ENCODE results near the gene CDC42.

The CDC42 gene

DNA sequence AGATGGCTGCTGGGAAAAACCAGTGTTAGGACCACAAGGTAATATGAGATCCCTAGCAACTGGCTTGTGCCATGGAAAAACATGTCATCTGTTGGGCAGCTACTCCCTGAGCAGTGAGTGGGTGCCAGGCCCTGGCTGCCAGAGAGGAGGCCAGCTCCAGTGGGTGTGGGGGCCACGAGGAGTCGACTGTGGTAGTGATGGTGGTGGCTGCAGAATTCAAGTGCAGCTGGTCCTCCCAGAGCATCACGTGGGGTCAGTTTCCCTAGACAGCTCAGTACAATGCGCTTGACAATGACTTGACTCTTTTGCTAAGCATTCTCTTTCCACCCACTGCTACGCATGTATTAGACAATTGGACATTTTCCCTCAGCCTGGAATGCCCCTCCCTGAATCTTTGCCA, 14.5 kb upstream of the CDC42 start:
- DNase-seq = no peak

DNA sequence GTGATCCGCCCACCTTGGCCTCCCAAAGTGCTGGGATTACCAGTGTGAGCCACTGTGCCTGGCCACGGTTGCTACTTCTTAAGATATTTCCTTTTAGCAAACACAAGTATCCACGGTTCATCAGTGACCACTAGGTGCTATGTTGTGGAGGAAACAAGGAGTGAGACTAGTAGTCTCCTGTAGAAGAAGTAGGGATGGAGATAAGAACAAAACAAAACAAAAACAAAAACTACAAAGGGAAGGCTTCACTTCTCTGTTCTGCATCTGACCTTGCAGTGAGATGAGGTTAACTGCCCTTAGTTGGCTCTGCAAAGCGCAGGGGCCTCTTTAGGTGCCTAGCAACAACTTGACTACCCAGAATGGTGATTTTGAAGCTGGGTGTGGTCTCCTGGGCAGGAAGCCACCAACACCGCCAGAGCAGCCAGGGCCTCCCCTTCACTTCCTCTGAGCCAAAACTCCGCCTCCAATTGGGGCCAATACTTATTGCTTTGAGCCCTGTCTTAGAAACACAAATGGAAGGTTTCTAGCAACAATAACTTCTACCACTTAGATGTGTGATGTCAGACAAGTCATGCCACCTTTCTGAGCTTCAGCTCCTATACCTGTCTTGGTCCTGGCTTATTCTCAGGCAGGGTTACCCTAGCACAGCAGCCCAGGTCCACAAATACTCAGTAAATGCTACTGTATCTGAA, 12.8 kb upstream of the CDC42 start:
- peak; percentile 95 for DNase-seq

DNA sequence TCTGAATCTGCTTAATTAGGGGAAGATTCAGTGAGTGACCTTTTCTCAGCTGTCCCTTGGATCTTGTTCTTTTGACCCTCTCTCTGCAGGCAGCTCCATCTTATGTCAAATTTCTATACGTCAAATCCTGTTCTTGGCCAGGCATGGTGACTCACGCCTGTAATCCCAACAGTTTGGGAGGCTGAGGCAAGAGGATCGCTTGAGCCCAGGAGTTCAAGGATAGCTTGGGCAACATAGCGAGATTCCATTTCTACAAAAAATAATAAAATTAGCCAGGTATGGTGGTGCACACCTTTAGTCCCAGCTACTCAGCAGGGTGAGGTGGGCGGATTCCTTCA, 12.3 kb upstream of the CDC42 start:
- no peak for DNase-seq

DNA sequence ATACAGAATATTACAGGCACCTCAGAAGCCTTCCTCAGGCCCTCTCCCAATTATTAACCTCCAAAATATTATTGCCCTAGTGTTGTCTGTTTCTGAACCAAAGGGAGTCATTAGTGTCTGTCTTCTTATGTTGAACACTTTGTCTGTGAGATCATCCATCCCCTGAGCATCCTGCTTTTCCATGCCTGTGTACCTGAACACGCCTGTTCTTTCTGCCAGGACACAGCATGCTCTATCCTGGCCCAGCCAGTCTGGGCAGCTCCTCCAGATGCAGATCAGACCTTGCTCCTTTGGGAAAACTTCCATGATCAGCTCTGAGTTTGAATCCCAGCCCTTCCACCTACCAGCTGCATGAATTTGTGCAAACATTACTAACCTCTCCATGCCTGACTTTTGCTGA, 11.0 kb upstream of the CDC42 start:
- DNase-seq = no peak

DNA sequence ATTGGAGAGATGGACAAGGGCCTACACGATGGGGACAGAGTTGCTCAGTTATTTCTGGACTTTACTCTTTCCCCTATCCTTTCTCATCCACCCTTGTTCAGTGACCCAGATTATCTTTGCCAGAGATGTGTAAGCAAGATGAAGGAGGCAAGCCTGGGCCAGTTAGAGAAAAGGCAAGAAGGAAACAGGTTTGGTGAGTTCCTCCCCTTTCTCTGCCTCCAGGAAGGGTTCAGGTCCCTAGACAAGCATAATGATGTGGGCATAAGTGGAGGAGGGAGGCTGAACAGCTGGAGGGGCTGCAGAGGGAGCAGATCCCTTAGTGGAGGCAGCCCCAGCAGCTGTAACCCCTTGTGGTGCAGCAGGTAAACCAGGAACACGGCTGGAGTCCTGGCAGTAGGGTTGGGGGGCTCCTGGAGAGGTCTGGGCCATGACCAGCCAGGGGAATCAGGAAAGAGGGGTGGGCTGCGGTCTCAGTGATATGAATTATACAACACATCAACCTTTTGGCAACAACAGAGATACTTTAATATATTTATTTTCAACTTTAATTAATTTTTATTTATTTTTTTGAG, 9.2 kb upstream of the CDC42 start:
- DNase-seq = no peak

DNA sequence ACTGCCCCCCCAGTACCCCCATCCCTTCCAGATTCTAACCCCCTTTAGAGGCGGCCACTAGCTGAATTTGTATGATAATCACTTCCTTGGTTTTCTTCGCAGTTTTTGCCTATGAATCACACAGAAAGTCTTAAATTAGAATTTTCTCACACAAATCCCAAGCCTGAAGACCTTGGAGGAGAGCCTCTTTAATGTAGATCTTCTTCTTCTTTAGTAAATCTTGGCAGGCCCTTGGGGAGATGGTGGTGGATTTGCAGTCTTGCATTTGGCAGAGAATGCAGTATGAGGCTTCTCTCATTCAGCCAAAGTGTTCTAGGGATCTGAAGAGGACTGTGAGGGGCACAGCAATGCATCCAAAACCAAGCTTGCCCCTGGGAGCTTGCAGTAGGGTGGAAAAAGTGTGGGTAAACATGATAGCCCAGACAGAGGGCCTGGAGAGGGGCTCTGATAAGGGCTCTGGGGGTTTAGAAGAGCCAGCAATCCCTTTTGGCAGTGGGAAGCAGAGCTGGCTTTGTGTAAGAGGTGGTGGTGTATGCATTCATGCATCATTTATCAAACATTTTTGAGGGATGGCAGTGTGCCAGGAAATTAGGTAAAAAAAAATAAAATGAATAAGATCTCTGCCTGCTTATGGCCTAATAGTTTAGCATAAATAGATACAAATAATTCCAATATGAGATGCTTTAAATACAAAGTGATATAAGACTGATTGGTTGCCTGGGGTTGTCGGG, 7.7 kb upstream of the CDC42 start:
- no peak for DNase-seq

DNA sequence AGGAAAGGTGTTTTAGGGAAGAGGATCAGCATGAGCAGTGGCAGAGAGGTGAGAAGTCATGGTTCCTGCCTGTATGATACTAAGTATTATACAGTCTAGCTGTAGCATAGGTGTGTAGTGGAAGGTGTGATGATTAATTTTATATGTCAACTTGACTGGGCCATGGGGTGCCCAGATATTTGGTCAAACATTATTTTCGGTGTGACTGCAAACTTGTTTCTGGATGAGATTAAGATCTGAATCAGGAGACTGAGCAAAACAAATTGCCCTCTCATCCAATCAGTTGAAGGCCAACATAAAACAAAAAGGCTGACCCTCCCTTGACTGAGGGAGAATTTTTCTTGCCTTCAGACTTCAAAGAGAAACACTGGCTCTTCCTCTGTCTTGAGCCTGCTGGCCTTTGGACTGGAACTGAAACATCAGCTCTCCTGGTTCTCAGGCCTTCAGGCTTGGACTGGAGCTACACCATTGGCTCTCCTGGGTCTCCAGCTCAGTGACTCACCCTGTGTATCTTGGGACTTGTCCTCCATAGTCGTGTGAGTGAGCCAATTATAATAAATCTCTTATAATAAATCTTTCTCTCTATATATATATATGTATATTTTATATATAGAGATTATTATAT, 6.8 kb upstream of the CDC42 start:
- DNase-seq = no peak

DNA sequence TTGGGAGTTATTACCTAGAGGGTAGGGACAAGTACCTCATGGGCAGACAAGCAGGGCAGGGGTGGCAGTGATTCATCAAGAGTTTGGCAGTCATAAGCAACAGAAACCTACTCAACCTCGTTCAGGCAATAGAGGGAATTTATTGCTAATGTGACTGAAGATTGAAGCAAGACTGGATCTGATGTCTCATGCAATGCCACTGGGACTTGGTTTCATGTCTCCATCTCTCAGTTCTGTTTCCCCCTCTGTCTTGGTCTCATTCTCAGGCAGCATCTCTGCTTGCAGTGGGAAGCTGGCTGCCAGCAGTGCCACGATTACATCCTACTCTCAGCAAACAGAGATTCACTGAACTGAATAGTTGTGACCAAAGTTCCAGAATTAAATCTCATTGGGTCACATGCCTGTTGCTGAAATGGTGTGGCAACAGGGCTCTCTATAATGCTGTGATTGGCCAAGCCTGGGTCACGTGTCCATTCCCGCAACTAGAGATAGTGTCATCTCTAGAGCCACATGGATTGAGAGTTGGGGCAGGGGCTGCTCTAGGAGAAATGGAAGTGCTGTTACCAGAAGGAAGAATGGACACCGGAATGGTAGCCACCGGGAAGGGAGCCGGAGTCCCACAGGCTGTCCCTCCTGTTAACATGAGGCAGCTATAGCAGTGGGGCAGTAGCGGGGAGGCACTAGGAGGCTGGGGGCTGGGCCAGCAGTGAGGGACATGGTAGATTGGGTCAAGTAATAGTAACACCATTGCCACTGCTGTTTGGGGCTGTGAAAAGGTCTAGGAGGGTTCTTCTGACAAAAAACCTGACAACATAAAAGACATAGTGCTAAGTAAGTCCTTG, 3.9 kb upstream of the CDC42 start:
- peak; percentile 27 for DNase-seq

DNA sequence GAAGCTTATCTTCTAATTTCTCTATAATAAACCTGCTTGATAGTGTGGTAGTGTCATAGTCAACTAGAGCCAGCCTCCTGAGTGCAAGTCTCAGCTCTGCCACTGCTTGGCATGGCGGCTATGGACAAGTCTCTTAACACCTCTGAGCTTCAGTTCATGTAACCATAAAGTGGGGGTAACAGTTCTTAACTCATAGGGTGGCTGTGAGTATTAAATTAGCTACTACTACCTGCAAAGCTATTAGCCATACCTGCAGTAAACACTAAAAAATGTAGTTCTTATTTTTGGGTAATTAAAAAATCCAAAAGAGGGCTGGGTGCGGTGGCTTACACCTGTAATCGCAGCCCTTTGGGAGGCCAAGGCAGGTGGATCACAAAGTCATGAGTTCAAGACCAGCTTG, 2.2 kb upstream of the CDC42 start:
- DNase-seq = no peak

DNA sequence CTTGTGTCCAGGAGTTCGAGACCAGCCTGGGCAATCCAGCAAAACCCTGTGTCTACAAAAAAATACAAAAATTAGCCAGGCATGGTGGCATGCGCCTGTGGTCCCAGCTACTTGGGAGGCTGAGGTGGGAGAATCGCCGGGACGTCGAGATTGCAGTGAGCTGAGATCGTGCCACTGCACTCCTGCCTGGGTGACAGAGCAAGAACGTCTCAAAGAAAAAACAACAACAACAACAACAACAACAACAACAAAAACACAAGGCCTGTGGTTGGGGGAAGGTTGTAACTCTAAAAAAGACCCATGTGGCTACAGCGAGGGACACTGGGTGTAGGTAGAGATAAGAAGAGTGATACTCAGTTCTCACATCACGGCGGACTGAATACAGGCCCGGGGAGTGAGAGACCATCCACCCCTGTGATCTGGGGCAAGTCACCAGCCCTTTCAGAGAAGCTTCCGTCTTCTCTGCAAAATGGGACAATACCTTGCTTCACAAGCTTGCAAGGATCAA, 848 bp upstream of the CDC42 start:
- DNase-seq = no peak

DNA sequence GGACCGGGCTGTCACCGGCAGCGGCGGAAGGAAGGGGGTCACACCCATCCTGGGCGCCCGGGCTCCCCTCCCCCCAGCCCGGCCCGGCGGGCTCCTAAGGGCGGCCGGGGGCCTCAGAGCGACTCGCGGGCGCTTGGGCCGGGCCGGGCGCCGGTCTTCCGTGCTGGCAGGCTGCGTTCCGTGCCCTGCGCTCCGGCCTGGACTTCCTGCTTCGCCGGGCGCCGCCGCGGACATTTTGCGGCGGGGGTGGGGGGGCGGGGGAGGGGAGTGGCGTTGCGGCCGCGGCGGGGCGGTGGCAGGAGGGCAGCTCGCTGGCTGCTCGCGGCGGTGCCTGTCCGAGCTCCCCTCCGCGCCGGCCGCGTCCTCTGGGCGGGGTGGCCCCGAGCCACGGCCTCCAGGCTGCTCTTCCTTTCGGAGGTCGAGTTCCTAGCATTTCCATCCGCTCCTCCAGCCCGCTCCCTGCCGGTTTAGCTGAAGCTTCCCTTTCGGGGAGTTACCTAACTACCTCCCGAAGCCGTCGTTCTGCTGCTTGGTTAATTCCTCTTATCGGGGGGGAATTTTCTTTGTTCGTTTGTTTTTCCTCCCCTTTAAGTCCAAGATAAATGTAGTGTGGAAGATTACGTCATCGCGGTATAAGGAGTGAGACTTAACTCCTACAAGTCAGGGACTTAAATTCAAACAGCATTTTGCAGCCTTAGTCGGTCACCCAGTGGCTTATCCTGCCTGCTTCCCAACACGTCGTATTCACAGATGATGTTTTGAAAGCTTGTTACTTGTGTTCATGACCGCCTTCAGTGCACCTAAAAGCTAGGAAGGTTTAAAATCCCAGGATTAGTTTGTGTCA, 730 bp downstream of the CDC42 start:
- peak; percentile 51 for DNase-seq

DNA sequence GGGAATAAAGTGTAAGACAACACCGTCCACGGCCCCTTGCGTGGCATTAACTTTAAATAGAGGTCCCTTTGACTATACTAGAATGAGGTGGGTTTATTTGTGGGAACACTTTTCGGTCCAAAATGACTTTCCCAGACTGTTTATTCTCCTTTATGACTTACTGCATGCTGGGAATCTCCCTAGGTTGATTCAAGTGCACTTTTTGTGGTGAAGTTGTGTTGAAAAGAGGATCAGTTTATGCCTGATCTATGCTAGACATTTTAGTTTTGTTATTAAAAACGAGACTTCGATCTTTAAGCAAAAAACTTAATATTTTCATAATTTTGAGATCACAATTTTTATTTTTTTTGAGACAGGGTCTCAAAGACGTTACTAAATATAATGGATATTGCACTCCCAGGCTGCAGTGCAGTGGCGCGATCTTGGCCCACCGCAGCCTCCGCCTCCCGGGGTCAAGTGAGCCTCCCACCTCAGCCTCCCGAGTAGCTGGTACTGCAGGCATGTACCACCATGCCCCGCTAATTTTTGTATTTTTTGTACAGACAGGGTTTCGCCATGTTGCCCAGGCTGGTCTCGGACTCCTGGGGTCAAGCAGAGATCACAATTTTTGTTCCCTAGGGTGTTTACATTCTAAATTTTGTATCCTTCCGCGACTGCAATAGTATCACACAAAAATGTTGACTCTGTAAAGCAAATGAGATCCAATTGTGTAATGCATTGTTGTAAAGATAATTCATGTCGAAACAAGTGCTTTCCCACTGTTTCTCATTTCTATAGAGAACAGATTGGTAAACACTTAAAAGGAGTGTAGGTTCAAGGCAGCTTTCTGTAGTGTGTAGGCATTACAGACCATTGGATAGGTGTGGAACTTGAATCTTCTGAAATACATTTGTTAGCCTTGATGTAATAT, 1.6 kb downstream of the CDC42 start:
- DNase-seq = peak; percentile 27

DNA sequence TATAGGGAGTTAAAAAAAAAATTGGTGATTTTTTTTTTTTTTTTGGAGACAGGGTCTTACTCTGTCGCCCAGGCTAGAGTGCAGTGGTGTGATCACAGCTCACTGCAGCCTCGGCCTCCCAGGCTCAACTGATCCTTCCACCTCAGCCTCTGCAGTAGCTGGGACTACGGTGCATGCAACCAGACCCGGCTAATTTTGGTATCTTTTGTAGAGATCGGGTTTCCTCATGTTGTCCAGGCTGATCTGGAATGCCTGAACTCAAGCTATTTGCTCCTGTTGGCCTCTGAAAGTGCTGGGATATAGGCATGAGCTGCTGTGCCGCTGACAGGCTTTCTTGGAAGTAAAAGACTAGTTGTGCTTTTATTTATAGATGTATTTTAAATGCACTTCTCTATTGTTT, 3.0 kb downstream of the CDC42 start:
- DNase-seq = no peak

DNA sequence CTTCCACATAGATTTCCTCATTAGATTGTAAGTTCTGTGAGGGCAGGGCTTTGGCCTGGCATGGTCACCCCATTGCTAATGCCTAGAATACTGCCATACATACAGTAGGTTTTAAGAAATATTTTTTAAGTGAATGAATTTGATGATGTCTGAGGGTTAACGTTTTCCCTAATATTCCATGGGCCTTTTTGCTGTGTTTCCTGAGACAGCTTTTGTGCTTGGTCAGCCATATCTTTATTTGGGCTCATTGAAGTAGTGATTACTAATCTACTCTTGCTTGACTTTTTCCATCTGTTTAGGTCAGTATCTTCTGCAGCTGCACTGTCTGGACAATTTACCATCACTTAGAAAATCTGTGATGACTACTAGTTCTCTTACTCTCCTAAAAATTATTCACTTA, 3.5 kb downstream of the CDC42 start:
- DNase-seq = no peak

DNA sequence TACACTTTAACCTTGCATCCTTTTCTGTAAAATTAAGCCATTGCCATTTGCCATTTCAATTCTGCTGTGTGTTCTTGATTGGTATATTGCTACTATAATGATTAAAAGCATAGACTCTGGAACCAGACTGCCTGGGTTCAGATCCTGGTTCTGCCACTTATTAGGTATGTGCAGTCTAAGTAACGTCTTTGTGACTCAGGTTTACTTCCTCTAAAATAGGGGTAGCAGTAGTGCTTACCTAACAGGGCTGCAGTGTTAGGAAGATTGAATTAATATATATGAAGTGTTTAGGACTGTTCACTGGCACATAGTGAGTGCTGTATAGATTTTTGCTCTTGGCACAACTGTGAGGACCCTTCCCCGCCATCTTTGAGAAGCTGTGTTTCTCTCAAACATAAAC, 4.4 kb downstream of the CDC42 start:
- no peak for DNase-seq

DNA sequence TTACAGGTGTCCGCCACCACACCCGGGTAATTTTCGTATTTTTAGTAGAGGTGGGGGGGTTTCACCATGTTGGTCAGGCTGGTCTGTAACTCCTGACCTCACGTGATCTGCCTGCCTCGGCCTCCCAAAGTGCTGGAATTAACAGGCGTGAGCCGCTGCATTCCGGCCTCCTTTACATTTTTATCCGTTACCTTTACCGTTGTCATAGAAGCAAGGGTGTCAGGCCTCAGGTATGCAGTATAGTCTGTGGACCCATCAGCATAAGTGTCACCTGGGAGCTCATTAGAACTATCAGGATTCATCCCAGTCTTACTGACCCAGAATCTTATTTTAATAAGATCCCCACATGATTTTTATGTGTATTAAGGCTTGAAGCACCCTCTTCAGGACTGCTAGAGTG, 5.4 kb downstream of the CDC42 start:
- no peak for DNase-seq

DNA sequence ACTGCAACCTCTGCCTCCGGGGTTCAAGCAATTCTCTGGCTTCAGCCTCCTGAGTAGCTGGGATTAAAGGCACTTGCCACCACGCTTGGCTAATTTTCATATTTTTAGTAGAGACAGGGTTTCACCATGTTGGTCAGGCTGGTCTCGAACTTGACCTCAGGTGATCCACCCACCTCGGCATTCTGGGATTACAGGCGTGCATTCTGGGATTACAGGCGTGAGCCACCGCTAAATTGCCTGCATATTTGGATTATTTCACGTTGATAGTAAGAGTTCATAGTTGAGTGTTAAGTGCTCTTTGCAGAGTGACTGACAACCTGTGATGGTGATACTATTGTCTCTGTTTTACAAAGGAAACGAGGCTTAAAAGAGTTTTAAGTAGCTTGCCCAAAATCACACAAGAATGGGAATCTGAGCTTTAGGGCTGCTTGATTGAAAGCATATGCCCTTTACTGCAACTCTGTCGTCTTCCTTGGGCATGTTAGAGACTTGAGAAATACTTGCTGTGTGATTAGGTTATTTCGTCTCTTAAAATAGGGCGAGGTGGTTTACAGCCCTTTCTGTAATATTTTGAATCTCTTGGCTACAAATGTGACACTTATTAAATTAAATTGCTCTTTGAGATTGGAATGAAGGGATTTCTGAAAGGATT, 12.4 kb downstream of the CDC42 start:
- DNase-seq = no peak

DNA sequence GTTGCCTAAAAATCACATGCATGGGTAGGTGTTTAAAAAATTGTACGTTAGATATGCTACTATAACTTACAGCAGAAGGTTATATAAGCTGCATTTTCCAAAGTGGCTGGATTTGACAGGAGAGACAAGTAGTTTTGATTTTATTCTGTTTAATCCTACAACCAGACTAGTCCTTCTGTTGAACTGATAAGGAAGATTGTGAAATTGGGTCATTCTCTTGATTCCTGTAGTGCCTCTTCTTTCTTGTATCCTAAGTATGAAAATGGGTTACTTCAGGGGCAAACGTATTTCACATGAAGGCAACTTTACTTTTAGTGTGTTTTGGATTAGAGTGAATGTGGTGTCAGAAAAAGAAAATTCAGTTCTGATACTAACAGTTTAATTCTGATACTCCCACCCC, 19.0 kb downstream of the CDC42 start:
- DNase-seq = no peak

DNA sequence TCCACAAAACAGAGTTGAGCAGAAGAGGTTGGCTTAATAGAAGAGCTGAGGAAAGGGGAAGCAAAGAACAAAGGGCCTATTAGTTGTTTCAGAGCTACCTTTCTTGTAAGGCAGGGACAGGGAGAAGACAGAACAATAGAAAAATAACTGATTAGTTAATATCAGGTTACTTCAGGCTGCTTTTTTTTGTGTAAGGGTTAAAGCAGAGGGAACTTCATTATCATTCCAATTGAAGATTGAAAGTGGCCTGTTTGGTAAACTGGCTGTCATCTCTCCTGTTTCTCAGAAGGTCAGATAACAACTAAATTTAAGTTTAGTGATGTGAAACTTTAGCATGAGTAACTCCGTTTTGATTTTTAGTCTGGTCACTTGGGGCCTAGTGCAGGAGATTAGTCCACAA, 22.3 kb downstream of the CDC42 start:
- no peak for DNase-seq

DNA sequence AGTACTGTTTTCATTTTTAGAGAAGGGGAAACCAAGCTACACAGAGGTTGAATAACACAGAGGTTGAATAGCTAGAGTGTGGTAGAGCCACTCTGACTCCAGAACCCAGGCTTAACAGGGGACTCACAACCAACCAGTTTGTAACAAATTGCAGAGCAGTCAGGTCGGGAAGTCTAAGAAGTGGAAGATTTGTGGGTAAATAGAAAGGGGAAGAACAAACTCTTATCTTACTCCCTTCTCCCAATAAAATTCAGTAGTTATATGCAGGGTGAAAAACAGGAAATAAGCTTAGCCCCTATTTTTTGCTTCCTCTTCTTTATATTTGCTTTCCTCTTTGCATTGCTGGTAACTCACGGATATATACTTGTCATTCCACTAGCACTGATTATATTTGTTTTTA, 23.2 kb downstream of the CDC42 start:
- DNase-seq = no peak
